ENCODE data around the gene KSR1. TPM values are rescaled to one million over a fixed set of nuclear protein-coding genes. Genes with fewer than 3 reads are reported as not detected.

Gene KSR1
- total RNA-seq, 3 donors from 2014 or later = 14.1 to 36.4 (median 24.0) TPM

- no peaks in the 10 kb centered on the region for H3K27me3 ChIP-seq
- no peak for DNase-seq (ENCODE audit: low spot score in 2 of 2)
- TF ChIP-seq CTCF (IDR thresholded peaks at IDR 0.05) = no peak
- TF ChIP-seq POLR2AphosphoS5 (IDR thresholded peaks at IDR 0.05) = no peak
- TF ChIP-seq POLR2A (IDR thresholded peaks at IDR 0.05) = no peak
- no peaks in the 10 kb centered on the region for H3K9me3 ChIP-seq
- no peaks in the 10 kb centered on the region for H3K36me3 ChIP-seq
- H3K27ac ChIP-seq = peak overlapping the region in 1 of 2 donors; percentile 53
- intact Hi-C loops (cut with DNase I; ENCODE audit: low total_unique reads) = no loop called here
- no peak overlapping the region for H3K4me3 ChIP-seq
- H3K4me1 ChIP-seq = no peaks in the 10 kb centered on the region
Measured at GRCh38 chr17:27535178-27535928, 79.1 kb downstream of the KSR1 start.

- Histone ChIP-seq H3K9me3 (no peaks in the 10 kb centered on the region), H3K27ac (peak overlapping the region in 1 of 2 donors; percentile 53), H3K4me3 (no peak overlapping the region), H3K36me3 (no peaks in the 10 kb centered on the region), H3K4me1 (peaks cover 0 to 5% of the 10 kb centered on the region in 2 donors), H3K27me3 (no peaks in the 10 kb centered on the region)
- TF ChIP-seq POLR2AphosphoS5 (IDR thresholded peaks at IDR 0.05) (no peak), POLR2A (IDR thresholded peaks at IDR 0.05) (no peak), CTCF (IDR thresholded peaks at IDR 0.05) (no peak)
- DNase-seq (ENCODE audit: low spot score in 2 of 2) = no peak
- intact Hi-C loops (cut with DNase I; ENCODE audit: low total_unique reads) = no loop called here
Measured at GRCh38 chr17:27535975-27536374, 79.7 kb downstream of the KSR1 start.

GRCh38 chr17:27536781-27537180, 80.5 kb downstream of the KSR1 start:
- Histone ChIP-seq H3K27ac (no peak overlapping the region), H3K9me3 (no peaks in the 10 kb centered on the region), H3K27me3 (no peaks in the 10 kb centered on the region), H3K4me1 (peaks cover 0 to 6% of the 10 kb centered on the region in 2 donors), H3K36me3 (no peaks in the 10 kb centered on the region), H3K4me3 (no peak overlapping the region)
- no peak for DNase-seq (ENCODE audit: low spot score in 2 of 2)
- intact Hi-C loops (cut with DNase I; ENCODE audit: low total_unique reads) = no loop called here
- no peak for TF ChIP-seq POLR2AphosphoS5 (IDR thresholded peaks at IDR 0.05)
- TF ChIP-seq CTCF (IDR thresholded peaks at IDR 0.05) = no peak
- no peak for TF ChIP-seq POLR2A (IDR thresholded peaks at IDR 0.05)

GRCh38 chr17:27538156-27538955, 82.1 kb downstream of the KSR1 start:
- Histone ChIP-seq H3K27me3 (no peaks in the 10 kb centered on the region), H3K4me1 (peaks cover 0 to 6% of the 10 kb centered on the region in 2 donors), H3K4me3 (no peak overlapping the region), H3K9me3 (no peaks in the 10 kb centered on the region), H3K27ac (no peak overlapping the region), H3K36me3 (no peaks in the 10 kb centered on the region)
- no peak for TF ChIP-seq POLR2AphosphoS5 (IDR thresholded peaks at IDR 0.05)
- TF ChIP-seq POLR2A (IDR thresholded peaks at IDR 0.05) = no peak
- no peak for TF ChIP-seq CTCF (IDR thresholded peaks at IDR 0.05)
- intact Hi-C loops (cut with DNase I; ENCODE audit: low total_unique reads) = no loop called here
- no peak for DNase-seq (ENCODE audit: low spot score in 2 of 2)

- H3K4me3 ChIP-seq = no peak overlapping the region
- TF ChIP-seq CTCF (IDR thresholded peaks at IDR 0.05) (no peak), POLR2A (IDR thresholded peaks at IDR 0.05) (no peak), POLR2AphosphoS5 (IDR thresholded peaks at IDR 0.05) (no peak)
- H3K36me3 ChIP-seq = no peaks in the 10 kb centered on the region
- no peaks in the 10 kb centered on the region for H3K9me3 ChIP-seq
- H3K27ac ChIP-seq = peak overlapping the region in 1 of 2 donors; percentile 93
- intact Hi-C loops (cut with DNase I; ENCODE audit: low total_unique reads) = no loop called here
- DNase-seq (ENCODE audit: low spot score in 2 of 2) = no peak
- no peaks in the 10 kb centered on the region for H3K27me3 ChIP-seq
- H3K4me1 ChIP-seq = peaks cover 0 to 6% of the 10 kb centered on the region in 2 donors
Measured at GRCh38 chr17:27539152-27539551, 82.9 kb downstream of the KSR1 start.

All from breast epithelium (tissue), 4 donors.